Measurements from ENCODE around the gene IQGAP3. TPM values are rescaled to one million over a fixed set of nuclear protein-coding genes. Genes with fewer than 3 reads are reported as not detected.

Gene IQGAP3
- total RNA-seq, 1 donor from 2014 or later: 65.0 TPM

GRCh38 chr1:156565519-156565918 is 6.8 kb downstream of the IQGAP3 start:
- TF ChIP-seq CTCF (conservative IDR thresholded peaks at IDR 0.05; ENCODE audit: low read depth, low read length): no peak
- no peak overlapping the region for H3K4me3 ChIP-seq (ENCODE audit: low read depth, low read length)
- DNase-seq (ENCODE audit: low read depth): no peak

- H3K4me3 ChIP-seq (ENCODE audit: low read depth, low read length): no peak overlapping the region
- TF ChIP-seq CTCF (conservative IDR thresholded peaks at IDR 0.05; ENCODE audit: low read depth, low read length): no peak
These were observed 11.7 kb downstream of the IQGAP3 start for GRCh38 chr1:156560585-156561163.

GRCh38 chr1:156559797-156560385 is 12.5 kb downstream of the IQGAP3 start:
- no peak overlapping the region for H3K4me3 ChIP-seq (ENCODE audit: low read depth, low read length)
- DNase-seq (ENCODE audit: low read depth): no peak
- no peak for TF ChIP-seq CTCF (conservative IDR thresholded peaks at IDR 0.05; ENCODE audit: low read depth, low read length)

More at GRCh38 chr1:156560585-156561163, 11.7 kb downstream of the IQGAP3 start:
- DNase-seq (ENCODE audit: low read depth): no peak

GRCh38 chr1:156559086-156559796 is 13.1 kb downstream of the IQGAP3 start:
- TF ChIP-seq CTCF (conservative IDR thresholded peaks at IDR 0.05; ENCODE audit: low read depth, low read length): no peak
- H3K4me3 ChIP-seq (ENCODE audit: low read depth, low read length): no peak overlapping the region
- DNase-seq (ENCODE audit: low read depth): no peak

- DNase-seq (ENCODE audit: low read depth): no peak
- TF ChIP-seq CTCF (conservative IDR thresholded peaks at IDR 0.05; ENCODE audit: low read depth, low read length): no peak
- H3K4me3 ChIP-seq (ENCODE audit: low read depth, low read length): no peak overlapping the region
These were observed 16.0 kb downstream of the IQGAP3 start for GRCh38 chr1:156556354-156556753.

GRCh38 chr1:156555715-156556114 is 16.6 kb downstream of the IQGAP3 start:
- DNase-seq (ENCODE audit: low read depth): no peak
- TF ChIP-seq CTCF (conservative IDR thresholded peaks at IDR 0.05; ENCODE audit: low read depth, low read length): no peak
- no peak overlapping the region for H3K4me3 ChIP-seq (ENCODE audit: low read depth, low read length)
